IMR-90 (cell line): Measurements from ENCODE around the gene LBHD2.

Source experiments
- POLR2A ChIP-seq: IDR thresholded peaks from 2 replicates; pipeline ENCODE4 v1.6.1; 2012; ENCODE audit warnings: mild to moderate bottlenecking, low read depth, low read length
- RCOR1 ChIP-seq: IDR thresholded peaks from 2 replicates; pipeline ENCODE4 v1.6.1; 2012; ENCODE audit warnings: mild to moderate bottlenecking, low read length, improper control_type of control experiment; ENCODE audit not compliant: insufficient replicate concordance
- TF ChIP-seq, protein P1 (sequence below): conservative IDR thresholded peaks from 2 replicates; pipeline ENCODE4 v1.5.1; 2012; ENCODE audit warnings: mild to moderate bottlenecking, low read depth, low read length, improper control_type of control experiment

- TF ChIP-seq POLR2A, result no peak
- TF ChIP-seq, protein P1, sequence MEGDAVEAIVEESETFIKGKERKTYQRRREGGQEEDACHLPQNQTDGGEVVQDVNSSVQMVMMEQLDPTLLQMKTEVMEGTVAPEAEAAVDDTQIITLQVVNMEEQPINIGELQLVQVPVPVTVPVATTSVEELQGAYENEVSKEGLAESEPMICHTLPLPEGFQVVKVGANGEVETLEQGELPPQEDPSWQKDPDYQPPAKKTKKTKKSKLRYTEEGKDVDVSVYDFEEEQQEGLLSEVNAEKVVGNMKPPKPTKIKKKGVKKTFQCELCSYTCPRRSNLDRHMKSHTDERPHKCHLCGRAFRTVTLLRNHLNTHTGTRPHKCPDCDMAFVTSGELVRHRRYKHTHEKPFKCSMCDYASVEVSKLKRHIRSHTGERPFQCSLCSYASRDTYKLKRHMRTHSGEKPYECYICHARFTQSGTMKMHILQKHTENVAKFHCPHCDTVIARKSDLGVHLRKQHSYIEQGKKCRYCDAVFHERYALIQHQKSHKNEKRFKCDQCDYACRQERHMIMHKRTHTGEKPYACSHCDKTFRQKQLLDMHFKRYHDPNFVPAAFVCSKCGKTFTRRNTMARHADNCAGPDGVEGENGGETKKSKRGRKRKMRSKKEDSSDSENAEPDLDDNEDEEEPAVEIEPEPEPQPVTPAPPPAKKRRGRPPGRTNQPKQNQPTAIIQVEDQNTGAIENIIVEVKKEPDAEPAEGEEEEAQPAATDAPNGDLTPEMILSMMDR, result no peak
- no peak for TF ChIP-seq RCOR1
Observed at GRCh38 chr14:103125098-103126070, 41.4 kb downstream of the LBHD2 start.
